GM23338 (cell line): ENCODE measurements around the gene GGT5. TPM values are rescaled to one million over a fixed set of nuclear protein-coding genes. Genes with fewer than 3 reads are reported as not detected.
A peak's percentile ranks its signal among the peaks of the same experiment; 100 is the strongest.

Source experiments
- ATAC-seq: fragments of 200-7000 bp; cut with Tn5 transposase; 3 replicates; pipeline ENCODE4 v1.9.1; 2020
- DNase-seq: peaks from one replicate; pipeline ENCODE4 v3.0.0-alpha.2; 2015; ENCODE audit warnings: low spot score
- H2AFZ ChIP-seq: fragments of 200-600 bp; sonication (generic); 2 replicates; pipeline ENCODE4 v1.8.0; 2016; ENCODE audit warnings: antibody characterized with exemption, mild to moderate bottlenecking, moderate library complexity
- H3F3A ChIP-seq: fragments of 200-600 bp; sonication (generic); replicated peaks from 2 replicates; pipeline ENCODE4 v1.8.0; 2017; ENCODE audit warnings: antibody characterized with exemption, mixed run types, low read depth
- H3K27ac ChIP-seq: fragments of 200-600 bp; sonication (generic); 2 replicates; pipeline ENCODE4 v1.6.1; 2016; ENCODE audit warnings: low read depth
- H3K27me3 ChIP-seq: fragments of 200-600 bp; sonication (generic); 2 replicates; pipeline ENCODE4 v1.8.0; 2016; ENCODE audit warnings: mild to moderate bottlenecking, mixed run types, moderate library complexity; ENCODE audit not compliant: insufficient read depth
- H3K36me3 ChIP-seq: fragments of 200-600 bp; sonication (generic); 2 replicates; pipeline ENCODE4 v1.8.0; 2016; ENCODE audit warnings: mild to moderate bottlenecking; ENCODE audit not compliant: insufficient read depth
- H3K4me1 ChIP-seq: fragments of 200-600 bp; sonication (generic); 2 replicates; pipeline ENCODE4 v1.8.0; 2016; ENCODE audit warnings: mild to moderate bottlenecking, moderate library complexity; ENCODE audit not compliant: insufficient read depth
- H3K4me2 ChIP-seq: fragments of 200-600 bp; sonication (generic); 2 replicates; pipeline ENCODE4 v1.7.1; 2017; ENCODE audit warnings: mixed run types
- H3K4me3 ChIP-seq: fragments of 200-600 bp; sonication (generic); 2 replicates; pipeline ENCODE4 v1.6.1; 2016; ENCODE audit warnings: mixed run types
- H3K79me2 ChIP-seq: fragments of 200-600 bp; sonication (generic); replicated peaks from 2 replicates; pipeline ENCODE4 v1.8.0; 2017; ENCODE audit warnings: mild to moderate bottlenecking; ENCODE audit not compliant: insufficient read depth
- H3K9me2 ChIP-seq: fragments of 200-600 bp; sonication (generic); 2 replicates; pipeline ENCODE4 v1.8.0; 2017; ENCODE audit not compliant: insufficient read depth
- H4K20me1 ChIP-seq: fragments of 200-600 bp; sonication (generic); replicated peaks from 2 replicates; pipeline ENCODE4 v1.8.0; 2017; ENCODE audit warnings: mild to moderate bottlenecking; ENCODE audit not compliant: insufficient read depth
- H3K27ac Mint-ChIP-seq: 2 replicates; pipeline ENCODE4 v1.8.0; 2020; ENCODE audit warnings: inconsistent platforms, mild to moderate bottlenecking, moderate library complexity, mixed read lengths
- H3K27me3 Mint-ChIP-seq: 3 replicates; pipeline ENCODE4 v1.8.0; 2022; ENCODE audit warnings: low read depth, mild to moderate bottlenecking, moderate library complexity, mixed read lengths, inconsistent platforms; ENCODE audit not compliant: insufficient read depth, poor library complexity
- H3K36me3 Mint-ChIP-seq: 3 replicates; pipeline ENCODE4 v1.8.0; 2021; ENCODE audit warnings: low read depth, mild to moderate bottlenecking, inconsistent platforms, moderate library complexity, mixed read lengths
- H3K4me1 Mint-ChIP-seq: 3 replicates; pipeline ENCODE4 v1.8.0; 2020; ENCODE audit warnings: mild to moderate bottlenecking, inconsistent platforms, mixed read lengths
- H3K4me3 Mint-ChIP-seq: 3 replicates; pipeline ENCODE4 v1.8.0; 2021; ENCODE audit warnings: moderate library complexity, mild to moderate bottlenecking, inconsistent platforms, mixed read lengths
- H3K9me3 Mint-ChIP-seq: 3 replicates; pipeline ENCODE4 v1.8.0; 2020; ENCODE audit warnings: moderate library complexity, mild to moderate bottlenecking, inconsistent platforms, mixed read lengths
- CREB1 ChIP-seq: fragments of 250-450 bp; sonication (Bioruptor Pico); IDR thresholded peaks from 2 replicates; pipeline ENCODE4 v1.5.0; 2020; ENCODE audit warnings: low read depth, mild to moderate bottlenecking, moderate library complexity
- EZH2 ChIP-seq: fragments of 200-600 bp; sonication (generic); IDR thresholded peaks from one replicate; pipeline ENCODE4 v1.8.0; 2017; ENCODE audit warnings: antibody characterized with exemption, mild to moderate bottlenecking, low read depth; ENCODE audit not compliant: unreplicated experiment
- EZH2phosphoT487 ChIP-seq: fragments of 200-600 bp; sonication (generic); IDR thresholded peaks from one replicate; pipeline ENCODE4 v1.8.1; 2018; ENCODE audit warnings: antibody characterized with exemption; ENCODE audit not compliant: unreplicated experiment
- STAT1 ChIP-seq: IDR thresholded peaks from one replicate; pipeline ENCODE4 v1.6.1; 2016; ENCODE audit warnings: antibody characterized with exemption; ENCODE audit not compliant: unreplicated experiment
- ZNF114 ChIP-seq: fragments of 250-450 bp; sonication (Bioruptor Pico); IDR thresholded peaks from 2 replicates; pipeline ENCODE4 v1.5.0; 2020; ENCODE audit warnings: mild to moderate bottlenecking, moderate library complexity
- polyA plus RNA-seq: library from polyadenylated mRNA; unstranded; fragments of >200 nt; fragmentation: Nextera tagmentation; extraction: Ambion mirVana; gene quantifications from 2 replicates; pipeline ENCODE4 v1.2.1, GENCODE V29; 2016
- total RNA-seq: library from RNA; depleted of rRNA; stranded (reverse); fragments of >200 nt; shearing (Covaris generic); gene quantifications from 2 replicates; pipeline ENCODE4 v1.2.3, GENCODE V29; 2014
- TF ChIP-seq, protein P1 (sequence below): IDR thresholded peaks from one replicate; pipeline ENCODE4 v1.6.1; 2018; ENCODE audit warnings: antibody characterized with exemption; ENCODE audit not compliant: unreplicated experiment
- TF ChIP-seq, protein P2 (sequence below): fragments of 250-450 bp; sonication (Bioruptor Pico); IDR thresholded peaks from 2 replicates; pipeline ENCODE4 v1.5.0; 2020; ENCODE audit warnings: mild to moderate bottlenecking, moderate library complexity

Gene GGT5
- total and polyA plus RNA-seq, 2 experiments from 2014 or later = not detected

DNA sequence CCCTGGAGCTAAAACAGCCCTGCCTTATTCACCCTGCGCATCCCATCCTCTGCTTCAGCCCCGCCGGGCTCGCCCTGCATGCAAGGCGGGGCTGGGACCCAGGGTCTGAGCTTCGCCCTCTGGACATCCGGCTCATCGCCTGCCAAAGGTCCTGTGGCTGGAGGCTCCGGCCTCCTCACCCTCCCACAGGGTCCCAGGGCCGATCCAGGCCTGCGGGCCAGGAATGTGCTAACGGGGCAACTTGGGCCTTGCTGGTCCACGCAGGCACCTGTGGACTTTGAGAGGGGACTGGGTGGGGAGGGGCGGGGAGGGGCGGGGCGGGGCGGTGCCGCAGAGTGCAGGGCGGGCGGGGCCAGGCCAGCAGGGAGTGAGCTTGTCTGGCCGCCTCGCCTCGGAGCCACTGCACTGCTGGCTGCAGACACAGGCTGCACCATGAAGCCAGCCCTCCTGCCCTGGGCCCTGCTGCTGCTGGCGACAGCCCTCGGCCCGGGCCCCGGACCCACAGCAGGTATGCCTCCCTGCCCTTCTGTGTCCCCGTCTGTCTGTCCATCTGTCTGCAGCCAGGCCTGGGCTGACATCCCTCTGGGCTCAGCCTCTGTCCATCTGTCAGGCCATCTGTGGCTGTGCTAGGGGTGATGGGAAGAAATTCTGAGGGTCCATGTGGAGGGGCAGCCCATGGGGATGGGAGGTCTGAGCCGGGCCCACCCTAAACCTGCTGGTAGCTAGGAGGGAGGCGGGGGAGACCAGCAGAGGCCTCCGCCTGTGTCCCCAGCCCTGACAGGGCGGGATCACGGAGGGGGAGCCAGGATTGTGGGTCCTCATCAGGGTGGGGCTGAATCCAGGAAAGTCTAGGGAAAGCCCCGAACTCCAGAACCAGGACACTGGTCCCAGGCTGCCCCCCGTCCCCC lies 63.5 kb downstream of the GGT5 start, which contains the start of gene SUSD2:
SUSD2 (plus strand) TSS at position 400 of the 908 bp plus-strand sequence; CDS start at position 433, 33 bp downstream.
- DNase-seq = peak; percentile 60
- Histone ChIP-seq H3K4me2 (no peak within 1 kb of the TSS), H3K4me1 (peaks cover 7% of the 10 kb centered on the region; the same call in 1 of the 2 replicates), H3K36me3 (no peaks in the 10 kb centered on the region), H3F3A (no peaks in the 10 kb centered on the region), H3K4me3 (no peak within 1 kb of the TSS), H3K27ac (no peak within 1 kb of the TSS), H3K79me2 (no peaks in the 10 kb centered on the region), H3K9me2 (no peaks in the 10 kb centered on the region), H2AFZ (no peak within 1 kb of the TSS), H4K20me1 (no peaks in the 10 kb centered on the region), H3K27me3 (no peaks in the 10 kb centered on the region)
- H3K27ac Mint-ChIP-seq = no peak within 1 kb of the TSS
- peaks cover 9% of the 10 kb centered on the region; the same call in 2 of the 3 replicates for H3K4me1 Mint-ChIP-seq
- peak; percentile 70 for ATAC-seq
- peaks cover 9% of the 10 kb centered on the region for H3K27me3 Mint-ChIP-seq
- H3K9me3 Mint-ChIP-seq = no peaks in the 10 kb centered on the region
- H3K4me3 Mint-ChIP-seq = no peak within 1 kb of the TSS
- no peak for TF ChIP-seq EZH2
- H3K36me3 Mint-ChIP-seq = no peaks in the 10 kb centered on the region

DNA sequence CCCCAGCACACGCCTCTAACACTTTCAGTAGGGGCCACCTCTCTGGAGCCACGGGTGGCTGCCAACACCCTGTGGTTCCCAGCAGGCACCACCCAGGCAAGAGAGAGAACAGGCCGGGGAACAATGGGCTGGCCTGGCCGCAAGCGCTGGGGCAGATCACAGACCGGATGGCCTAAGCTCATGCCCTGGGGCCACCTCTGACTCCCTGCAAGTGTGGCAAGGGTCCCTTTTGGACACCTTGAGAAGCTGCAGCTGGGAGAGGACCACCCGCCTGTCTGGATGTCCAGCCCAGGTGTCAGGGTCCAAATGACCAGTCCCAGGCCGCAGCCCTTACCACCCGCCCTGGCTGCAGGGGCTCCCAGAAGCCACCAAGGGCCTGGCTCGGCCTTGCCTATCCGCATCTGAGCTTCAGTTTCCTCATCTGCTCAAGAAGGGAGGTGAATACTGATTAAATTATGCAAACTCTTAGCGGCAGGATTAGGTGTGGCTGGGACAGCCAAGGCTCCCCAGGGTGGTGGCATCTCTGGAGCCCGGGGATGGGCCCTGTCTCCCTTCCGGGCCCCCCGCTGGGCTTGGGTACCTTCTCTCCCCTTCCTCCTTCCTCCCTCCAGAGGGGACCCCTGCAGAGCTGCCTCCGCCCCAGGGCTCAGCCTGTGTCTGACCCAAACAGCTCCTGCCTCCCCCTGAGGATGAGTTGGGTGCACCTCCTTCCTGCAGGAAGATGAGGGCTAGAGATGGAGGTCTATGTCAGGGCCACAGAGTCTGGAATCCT lies 64.4 kb downstream of the GGT5 start:
- peaks cover 7% of the 10 kb centered on the region for H3K27me3 Mint-ChIP-seq
- H3K27ac Mint-ChIP-seq = no peak overlapping the region
- no peaks in the 10 kb centered on the region for H3K9me3 Mint-ChIP-seq
- peaks cover 9% of the 10 kb centered on the region; the same call in 2 of the 3 replicates for H3K4me1 Mint-ChIP-seq
- ATAC-seq = no peak
- H3F3A ChIP-seq = no peaks in the 10 kb centered on the region
- no peak overlapping the region for H2AFZ ChIP-seq
- no peak overlapping the region for H3K4me2 ChIP-seq
- no peak overlapping the region for H3K27ac ChIP-seq
- no peaks in the 10 kb centered on the region for H3K36me3 ChIP-seq
- no peaks in the 10 kb centered on the region for H4K20me1 ChIP-seq
- H3K4me1 ChIP-seq = peaks cover 7% of the 10 kb centered on the region; the same call in 1 of the 2 replicates
- no peaks in the 10 kb centered on the region for H3K27me3 ChIP-seq
- peaks cover 1% of the 10 kb centered on the region; the same call in 2 of the 3 replicates for H3K36me3 Mint-ChIP-seq
- no peak for DNase-seq
- H3K9me2 ChIP-seq = no peaks in the 10 kb centered on the region
- H3K4me3 Mint-ChIP-seq = no peak overlapping the region
- H3K4me3 ChIP-seq = no peak overlapping the region
- H3K79me2 ChIP-seq = no peaks in the 10 kb centered on the region
- TF ChIP-seq CREB1 (no peak), ZNF114 (CRISPR knock-in tag) (no peak), EZH2phosphoT487 (no peak), EZH2 (no peak), STAT1 (no peak)
- TF ChIP-seq, protein P1, sequence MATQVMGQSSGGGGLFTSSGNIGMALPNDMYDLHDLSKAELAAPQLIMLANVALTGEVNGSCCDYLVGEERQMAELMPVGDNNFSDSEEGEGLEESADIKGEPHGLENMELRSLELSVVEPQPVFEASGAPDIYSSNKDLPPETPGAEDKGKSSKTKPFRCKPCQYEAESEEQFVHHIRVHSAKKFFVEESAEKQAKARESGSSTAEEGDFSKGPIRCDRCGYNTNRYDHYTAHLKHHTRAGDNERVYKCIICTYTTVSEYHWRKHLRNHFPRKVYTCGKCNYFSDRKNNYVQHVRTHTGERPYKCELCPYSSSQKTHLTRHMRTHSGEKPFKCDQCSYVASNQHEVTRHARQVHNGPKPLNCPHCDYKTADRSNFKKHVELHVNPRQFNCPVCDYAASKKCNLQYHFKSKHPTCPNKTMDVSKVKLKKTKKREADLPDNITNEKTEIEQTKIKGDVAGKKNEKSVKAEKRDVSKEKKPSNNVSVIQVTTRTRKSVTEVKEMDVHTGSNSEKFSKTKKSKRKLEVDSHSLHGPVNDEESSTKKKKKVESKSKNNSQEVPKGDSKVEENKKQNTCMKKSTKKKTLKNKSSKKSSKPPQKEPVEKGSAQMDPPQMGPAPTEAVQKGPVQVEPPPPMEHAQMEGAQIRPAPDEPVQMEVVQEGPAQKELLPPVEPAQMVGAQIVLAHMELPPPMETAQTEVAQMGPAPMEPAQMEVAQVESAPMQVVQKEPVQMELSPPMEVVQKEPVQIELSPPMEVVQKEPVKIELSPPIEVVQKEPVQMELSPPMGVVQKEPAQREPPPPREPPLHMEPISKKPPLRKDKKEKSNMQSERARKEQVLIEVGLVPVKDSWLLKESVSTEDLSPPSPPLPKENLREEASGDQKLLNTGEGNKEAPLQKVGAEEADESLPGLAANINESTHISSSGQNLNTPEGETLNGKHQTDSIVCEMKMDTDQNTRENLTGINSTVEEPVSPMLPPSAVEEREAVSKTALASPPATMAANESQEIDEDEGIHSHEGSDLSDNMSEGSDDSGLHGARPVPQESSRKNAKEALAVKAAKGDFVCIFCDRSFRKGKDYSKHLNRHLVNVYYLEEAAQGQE = no peak
- TF ChIP-seq, protein P2, sequence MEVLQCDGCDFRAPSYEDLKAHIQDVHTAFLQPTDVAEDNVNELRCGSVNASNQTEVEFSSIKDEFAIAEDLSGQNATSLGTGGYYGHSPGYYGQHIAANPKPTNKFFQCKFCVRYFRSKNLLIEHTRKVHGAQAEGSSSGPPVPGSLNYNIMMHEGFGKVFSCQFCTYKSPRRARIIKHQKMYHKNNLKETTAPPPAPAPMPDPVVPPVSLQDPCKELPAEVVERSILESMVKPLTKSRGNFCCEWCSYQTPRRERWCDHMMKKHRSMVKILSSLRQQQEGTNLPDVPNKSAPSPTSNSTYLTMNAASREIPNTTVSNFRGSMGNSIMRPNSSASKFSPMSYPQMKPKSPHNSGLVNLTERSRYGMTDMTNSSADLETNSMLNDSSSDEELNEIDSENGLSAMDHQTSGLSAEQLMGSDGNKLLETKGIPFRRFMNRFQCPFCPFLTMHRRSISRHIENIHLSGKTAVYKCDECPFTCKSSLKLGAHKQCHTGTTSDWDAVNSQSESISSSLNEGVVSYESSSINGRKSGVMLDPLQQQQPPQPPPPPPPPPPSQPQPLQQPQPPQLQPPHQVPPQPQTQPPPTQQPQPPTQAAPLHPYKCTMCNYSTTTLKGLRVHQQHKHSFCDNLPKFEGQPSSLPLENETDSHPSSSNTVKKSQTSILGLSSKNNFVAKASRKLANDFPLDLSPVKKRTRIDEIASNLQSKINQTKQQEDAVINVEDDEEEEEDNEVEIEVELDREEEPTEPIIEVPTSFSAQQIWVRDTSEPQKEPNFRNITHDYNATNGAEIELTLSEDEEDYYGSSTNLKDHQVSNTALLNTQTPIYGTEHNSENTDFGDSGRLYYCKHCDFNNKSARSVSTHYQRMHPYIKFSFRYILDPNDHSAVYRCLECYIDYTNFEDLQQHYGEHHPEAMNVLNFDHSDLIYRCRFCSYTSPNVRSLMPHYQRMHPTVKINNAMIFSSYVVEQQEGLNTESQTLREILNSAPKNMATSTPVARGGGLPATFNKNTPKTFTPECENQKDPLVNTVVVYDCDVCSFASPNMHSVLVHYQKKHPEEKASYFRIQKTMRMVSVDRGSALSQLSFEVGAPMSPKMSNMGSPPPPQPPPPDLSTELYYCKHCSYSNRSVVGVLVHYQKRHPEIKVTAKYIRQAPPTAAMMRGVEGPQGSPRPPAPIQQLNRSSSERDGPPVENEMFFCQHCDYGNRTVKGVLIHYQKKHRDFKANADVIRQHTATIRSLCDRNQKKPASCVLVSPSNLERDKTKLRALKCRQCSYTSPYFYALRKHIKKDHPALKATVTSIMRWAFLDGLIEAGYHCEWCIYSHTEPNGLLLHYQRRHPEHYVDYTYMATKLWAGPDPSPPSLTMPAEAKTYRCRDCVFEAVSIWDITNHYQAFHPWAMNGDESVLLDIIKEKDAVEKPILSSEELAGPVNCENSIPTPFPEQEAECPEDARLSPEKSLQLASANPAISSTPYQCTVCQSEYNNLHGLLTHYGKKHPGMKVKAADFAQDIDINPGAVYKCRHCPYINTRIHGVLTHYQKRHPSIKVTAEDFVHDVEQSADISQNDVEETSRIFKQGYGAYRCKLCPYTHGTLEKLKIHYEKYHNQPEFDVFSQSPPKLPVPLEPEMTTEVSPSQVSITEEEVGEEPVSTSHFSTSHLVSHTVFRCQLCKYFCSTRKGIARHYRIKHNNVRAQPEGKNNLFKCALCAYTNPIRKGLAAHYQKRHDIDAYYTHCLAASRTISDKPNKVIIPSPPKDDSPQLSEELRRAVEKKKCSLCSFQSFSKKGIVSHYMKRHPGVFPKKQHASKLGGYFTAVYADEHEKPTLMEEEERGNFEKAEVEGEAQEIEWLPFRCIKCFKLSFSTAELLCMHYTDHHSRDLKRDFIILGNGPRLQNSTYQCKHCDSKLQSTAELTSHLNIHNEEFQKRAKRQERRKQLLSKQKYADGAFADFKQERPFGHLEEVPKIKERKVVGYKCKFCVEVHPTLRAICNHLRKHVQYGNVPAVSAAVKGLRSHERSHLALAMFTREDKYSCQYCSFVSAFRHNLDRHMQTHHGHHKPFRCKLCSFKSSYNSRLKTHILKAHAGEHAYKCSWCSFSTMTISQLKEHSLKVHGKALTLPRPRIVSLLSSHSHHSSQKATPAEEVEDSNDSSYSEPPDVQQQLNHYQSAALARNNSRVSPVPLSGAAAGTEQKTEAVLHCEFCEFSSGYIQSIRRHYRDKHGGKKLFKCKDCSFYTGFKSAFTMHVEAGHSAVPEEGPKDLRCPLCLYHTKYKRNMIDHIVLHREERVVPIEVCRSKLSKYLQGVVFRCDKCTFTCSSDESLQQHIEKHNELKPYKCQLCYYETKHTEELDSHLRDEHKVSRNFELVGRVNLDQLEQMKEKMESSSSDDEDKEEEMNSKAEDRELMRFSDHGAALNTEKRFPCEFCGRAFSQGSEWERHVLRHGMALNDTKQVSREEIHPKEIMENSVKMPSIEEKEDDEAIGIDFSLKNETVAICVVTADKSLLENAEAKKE (CRISPR knock-in tag) = no peak
